HG02884 (cell line): ENCODE data around the gene BGLAP.

Source experiments
- ATAC-seq: cut with Tn5 transposase; IDR thresholded peaks from one replicate; pipeline ENCODE4 v1.9.1; 2021; ENCODE audit warnings: mild to moderate bottlenecking, moderate library complexity; ENCODE audit not compliant: unreplicated experiment

Gene BGLAP

DNA sequence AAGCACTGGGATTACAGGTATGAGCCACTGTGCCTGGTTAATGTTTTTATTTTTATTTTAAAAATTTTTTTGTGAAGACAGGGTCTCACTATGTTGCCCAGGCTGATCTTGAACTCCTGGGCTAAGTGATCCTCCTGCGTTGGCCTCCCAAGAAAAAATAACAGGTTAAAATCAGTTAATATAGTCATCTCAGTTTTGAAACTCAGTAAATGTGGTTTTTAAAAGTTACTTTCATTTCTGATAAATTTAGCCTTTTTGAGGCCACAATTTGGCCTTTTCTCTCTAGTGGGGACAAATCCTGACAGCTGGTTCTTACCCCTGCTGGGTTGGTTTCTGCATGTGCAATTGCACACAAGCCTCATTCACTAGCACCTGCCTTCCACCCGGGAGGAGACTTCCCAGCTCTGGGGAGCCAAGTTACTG lies 15.9 kb upstream of the BGLAP start:
- peak; percentile 66 for ATAC-seq

DNA sequence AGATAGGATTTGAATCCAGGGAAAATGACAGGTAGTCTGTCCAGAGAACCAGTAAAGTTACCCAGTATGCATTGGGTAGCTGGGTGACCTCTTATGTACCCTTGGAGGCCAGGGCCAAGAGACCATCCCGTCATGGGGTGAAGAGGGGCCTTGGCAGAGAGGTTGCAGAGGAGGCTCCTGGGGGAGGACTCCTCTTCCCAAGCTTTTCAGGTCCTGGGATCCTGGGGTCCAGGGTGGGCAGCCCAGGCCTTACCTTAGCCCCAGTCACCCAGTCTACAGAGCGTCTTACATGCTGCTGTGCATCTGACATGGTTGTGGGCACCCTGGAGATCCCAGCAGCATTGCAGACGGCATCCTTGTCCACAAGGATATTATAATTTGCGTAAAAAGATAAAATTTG lies 15.2 kb upstream of the BGLAP start:
- ATAC-seq: no peak

DNA sequence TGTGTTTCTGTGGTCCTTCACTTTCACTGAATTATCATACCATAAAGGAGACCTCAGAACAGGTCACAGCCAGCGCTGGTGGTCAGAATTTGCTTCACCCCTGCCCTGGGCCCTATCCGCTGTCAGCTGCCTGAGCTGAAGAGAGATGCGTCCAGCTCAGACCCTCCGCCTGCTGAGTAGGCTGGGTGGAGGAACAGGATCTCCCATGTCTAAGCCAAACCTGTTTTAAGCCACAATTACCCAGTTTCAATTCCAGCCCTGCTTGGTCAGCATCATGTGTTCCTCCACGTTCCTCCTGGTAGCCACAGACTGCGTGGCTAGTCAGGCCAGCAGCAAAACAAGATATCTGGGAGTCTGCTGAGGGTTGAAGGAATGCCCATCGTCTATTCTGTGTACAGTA lies 13.5 kb upstream of the BGLAP start:
- ATAC-seq: no peak

DNA sequence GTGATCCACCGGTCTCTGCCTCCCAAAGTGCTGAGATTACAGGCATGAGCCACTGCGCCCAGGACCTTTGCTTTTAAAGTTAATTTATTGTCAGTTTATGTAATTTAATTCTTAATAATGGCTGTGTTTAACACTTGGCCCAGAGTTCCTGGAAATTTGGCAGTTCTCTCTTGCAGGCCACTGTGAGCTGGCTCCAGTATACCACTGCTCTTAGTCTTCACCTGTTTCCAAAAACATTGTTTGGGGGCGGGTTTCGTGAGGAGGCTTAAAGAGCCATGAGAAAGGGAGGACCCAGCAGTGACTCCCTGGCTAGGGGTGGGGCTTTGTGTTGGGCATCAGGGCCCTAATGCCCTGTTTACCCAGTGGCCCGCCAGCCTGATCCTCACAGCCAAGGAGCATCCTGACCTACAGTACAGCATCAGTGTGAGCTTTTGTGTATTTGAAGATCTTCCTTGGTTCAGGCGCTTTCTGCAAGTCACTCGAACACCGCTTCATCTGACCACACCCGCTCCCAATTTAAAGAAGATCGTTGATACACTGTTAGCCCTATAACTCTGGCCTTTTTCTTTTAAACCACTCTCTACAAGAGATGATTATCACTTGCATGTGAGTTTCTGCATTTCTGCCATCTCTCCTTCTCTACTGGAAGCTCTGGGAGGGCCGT lies 12.0 kb upstream of the BGLAP start:
- no peak for ATAC-seq

DNA sequence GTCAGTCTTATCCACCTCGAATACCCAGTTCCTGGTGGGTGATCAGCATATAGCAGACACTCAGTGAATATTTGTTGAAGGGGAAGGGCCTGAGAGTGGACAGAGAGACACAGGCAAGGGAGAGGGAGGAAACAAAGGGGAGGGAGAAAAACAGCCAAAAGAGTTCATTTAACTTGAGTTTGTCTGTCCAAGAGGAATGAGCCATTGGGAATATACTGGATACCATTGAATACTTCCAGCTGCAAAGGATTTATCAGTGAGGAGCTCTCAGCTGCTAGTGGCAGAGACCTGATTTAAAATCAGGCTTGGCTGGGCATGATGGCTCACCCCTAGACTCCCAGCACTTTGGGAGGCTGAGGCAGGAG lies 11.5 kb upstream of the BGLAP start:
- ATAC-seq: no peak

DNA sequence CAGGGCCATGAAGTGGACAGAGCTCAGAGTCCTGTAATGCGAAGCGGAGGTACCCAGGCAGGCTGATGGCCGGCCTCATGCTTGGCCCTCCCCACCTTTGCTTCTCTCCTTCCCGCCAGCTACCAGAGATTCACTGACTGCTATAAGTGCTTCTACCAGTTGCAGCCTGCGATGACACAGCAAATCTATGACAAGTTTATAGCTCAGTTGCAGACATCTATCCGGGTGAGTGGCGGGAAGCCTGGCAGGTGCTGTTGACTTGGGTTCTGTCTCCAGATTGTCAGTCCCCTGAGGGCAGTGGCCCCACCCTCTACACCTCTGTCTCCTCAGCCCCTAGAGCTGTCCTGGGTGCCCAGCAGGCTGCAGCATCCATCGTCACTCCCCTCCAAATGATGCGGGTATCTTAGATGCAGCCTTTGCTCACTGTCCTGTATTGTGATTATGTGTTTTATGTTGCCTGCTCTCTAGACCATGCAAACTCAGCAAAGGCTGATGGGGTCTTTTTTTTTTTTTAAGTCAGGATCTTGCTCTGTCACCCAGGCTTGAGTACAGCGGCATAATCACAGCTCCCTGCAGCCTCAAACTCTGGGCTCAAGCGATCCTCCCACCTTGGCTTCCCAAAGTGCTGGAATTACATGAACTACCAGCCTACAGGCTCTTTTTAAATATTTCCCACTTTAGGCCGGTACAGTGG lies 9.6 kb upstream of the BGLAP start:
- no peak for ATAC-seq

DNA sequence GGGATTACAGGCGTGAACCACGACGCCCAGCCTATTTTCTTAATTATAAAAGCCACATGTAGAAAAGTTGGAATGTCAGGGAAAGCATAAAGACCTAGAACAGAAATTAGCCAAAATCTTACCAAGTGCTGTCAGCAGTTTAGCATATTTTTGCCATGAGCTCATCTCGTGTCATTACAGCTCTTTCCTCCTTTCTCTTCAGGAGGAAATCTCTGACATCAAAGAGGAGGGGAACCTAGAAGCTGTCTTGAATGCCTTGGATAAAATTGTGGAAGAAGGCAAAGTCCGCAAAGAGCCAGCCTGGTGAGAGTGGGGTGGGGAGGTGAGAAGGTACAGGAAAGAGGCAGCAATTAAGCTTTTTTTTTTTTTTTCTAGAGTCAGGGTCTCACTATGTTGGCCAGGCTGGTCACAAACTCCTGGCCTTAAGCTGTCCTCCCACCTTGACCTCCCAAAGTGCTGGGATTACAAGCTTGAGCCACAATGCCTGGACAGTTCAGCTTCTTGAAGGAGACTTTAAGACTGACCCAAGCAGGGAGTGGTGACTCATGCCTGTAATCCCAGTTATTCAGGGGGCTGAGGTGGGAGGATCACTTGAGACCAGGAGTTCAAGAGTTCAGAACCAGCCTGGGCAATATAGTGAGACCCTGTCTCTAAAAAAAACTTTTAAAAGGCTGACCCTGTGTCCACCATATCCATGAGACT lies 8.4 kb upstream of the BGLAP start:
- no peak for ATAC-seq

DNA sequence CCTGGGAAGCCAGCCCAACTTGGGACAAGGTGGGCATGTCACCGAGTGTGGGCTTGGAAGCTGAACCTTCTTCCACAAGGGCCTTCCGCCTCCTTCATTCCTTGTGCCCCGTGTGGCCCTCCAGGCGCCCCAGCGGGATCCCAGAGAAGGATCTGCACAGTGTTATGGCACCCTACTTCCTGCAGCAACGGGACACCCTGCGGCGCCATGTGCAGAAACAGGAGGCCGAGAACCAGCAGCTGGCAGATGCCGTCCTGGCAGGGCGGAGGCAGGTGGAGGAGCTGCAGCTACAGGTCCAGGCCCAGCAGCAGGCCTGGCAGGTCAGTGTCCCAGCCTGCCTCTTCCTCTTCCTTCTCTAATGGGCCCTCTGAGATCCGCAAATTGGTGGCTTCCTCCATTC lies 5.8 kb upstream of the BGLAP start:
- ATAC-seq: no peak

DNA sequence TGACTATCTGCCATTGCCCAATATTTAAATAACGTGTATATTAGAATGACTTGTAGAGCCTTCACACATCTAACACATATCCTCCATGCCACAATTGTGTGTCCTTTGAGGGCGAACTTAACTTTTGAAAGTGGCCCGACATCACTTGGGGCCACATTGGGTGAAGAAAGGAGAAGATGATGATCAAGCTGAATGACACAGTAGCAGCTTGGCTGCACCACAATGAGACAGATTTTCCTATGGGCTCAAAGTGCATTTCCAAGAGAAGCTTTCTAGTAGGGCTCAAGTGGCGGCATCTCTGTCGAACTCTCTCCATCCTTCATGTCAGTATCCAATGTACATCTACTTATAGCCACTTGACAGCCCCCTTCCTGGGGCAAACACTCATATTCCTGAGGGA lies 3.7 kb upstream of the BGLAP start:
- ATAC-seq: no peak

DNA sequence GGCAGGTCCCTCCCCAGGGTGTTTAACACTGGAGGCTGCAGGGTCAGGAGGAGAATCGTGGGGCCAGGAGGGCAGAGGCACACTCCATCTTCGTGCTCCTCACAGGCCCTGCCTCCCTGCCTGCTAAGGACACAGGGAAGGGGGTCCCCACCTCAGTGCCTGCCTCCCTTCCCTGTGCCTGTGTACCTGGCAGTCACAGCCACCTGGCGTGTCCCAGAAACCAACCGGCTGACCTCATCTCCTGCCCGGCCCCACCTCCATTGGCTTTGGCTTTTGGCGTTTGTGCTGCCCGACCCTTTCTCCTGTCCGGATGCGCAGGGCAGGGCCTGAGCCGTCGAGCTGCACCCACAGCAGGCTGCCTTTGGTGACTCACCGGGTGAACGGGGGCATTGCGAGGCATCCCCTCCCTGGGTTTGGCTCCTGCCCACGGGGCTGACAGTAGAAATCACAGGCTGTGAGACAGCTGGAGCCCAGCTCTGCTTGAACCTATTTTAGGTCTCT lies 623 bp upstream of the BGLAP start:
- no peak for ATAC-seq

DNA sequence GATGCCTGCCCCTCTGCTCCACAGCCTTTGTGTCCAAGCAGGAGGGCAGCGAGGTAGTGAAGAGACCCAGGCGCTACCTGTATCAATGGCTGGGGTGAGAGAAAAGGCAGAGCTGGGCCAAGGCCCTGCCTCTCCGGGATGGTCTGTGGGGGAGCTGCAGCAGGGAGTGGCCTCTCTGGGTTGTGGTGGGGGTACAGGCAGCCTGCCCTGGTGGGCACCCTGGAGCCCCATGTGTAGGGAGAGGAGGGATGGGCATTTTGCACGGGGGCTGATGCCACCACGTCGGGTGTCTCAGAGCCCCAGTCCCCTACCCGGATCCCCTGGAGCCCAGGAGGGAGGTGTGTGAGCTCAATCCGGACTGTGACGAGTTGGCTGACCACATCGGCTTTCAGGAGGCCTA lies 754 bp downstream of the BGLAP start:
- ATAC-seq: no peak

DNA sequence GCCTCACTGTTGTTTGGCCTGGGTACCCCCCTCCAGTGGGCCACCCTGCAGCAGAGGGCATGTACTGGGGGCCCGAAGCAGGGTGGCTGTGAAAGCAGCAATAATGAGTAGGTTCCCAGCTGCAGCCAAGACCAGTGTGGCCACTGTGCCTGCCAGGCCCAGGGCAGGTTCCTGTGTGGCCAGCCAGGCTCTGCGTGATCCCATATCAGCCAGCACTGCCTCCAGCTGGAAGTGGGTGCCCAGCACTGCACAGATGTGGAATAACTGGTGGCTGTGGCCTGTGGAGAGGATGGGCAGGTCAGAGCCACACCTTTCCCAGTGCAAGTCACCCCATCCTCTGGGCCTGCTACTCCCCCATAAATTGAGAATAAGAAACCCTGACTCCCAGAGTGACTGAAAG lies 2.1 kb downstream of the BGLAP start:
- no peak for ATAC-seq

DNA sequence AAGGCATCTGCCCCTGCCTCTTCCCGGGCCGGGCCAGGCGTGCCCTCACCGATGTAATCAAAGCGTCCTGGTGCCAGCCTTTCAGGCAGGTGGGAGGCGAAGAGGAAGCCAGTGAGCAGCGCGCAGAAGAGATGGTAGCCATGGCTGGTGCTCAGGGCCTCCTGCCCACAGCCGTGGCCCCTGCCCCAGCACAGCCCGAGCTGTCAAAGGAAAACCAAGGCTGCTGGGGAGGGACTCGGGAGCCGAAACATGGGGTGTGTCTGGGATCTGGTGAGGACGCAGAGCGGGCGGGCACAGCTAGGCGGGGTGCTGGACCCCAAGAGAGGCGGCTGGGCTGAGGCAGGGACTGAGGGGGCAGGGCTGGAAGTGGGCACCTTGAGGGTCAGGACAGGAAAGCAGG lies 2.7 kb downstream of the BGLAP start:
- ATAC-seq: no peak

DNA sequence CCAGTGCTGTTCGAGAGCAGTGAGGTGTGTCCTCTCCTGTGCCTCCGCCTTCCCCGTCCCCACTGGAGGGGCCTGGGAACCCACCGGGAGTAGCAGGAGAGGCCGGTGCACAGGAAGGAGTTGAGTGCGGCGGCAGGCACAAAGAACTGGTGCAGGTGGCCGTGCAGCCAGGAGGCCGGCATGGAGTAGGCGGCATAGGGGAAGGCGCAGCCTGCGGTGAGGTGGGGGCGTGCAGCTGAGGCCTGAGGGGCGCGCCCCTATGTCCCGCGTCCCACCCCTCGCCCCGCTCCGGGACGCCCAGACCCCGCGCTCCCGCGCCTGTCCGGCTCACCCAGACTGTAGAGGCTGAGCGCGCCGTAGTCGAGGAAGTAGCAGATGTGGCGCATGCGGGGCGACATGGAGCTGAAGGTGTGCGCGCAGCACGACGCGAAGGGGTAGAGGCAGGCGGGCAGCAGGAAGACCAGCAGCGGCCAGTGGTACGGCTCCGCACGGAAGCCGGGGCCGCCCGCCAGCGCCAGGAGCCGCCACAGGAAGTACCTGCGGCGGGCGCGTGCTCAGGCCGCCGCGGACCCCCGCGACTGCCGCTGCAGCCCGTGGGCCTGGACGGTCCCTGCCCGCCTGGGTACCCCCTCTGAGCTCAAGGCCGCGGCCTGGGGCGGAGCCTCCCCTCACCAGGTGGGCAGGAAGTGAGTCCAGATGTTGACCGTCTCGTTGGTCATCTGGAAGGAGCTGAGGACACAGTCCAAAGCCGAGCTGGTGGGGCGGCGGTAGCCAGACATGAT lies 3.7 kb downstream of the BGLAP start:
- ATAC-seq: no peak

DNA sequence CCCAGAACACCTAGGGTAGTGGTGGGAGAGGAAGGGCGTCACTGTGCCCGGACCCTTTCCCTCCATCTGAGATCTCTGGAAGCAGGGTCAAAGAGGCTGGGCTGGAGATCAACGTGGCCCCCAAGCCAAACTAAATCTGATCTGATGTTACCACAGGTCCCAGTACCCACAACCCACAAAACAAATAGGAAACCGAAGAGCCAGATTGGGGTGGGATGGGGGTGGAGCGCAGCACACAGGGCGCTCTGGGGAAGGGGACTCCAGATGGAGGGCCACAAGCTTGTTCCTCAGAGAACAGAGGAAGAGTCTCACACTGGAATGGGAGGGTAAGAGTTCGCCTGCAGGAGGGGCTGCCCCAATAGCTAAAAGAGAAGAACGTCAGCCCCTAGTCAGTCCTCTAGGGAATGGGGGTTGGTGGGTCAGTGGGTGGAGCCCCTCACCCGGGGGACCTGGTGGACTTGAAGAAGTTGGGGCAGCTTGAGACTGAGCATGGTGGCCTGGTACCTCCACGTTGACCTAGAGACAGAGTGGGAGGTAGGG lies 4.3 kb downstream of the BGLAP start:
- ATAC-seq: no peak

DNA sequence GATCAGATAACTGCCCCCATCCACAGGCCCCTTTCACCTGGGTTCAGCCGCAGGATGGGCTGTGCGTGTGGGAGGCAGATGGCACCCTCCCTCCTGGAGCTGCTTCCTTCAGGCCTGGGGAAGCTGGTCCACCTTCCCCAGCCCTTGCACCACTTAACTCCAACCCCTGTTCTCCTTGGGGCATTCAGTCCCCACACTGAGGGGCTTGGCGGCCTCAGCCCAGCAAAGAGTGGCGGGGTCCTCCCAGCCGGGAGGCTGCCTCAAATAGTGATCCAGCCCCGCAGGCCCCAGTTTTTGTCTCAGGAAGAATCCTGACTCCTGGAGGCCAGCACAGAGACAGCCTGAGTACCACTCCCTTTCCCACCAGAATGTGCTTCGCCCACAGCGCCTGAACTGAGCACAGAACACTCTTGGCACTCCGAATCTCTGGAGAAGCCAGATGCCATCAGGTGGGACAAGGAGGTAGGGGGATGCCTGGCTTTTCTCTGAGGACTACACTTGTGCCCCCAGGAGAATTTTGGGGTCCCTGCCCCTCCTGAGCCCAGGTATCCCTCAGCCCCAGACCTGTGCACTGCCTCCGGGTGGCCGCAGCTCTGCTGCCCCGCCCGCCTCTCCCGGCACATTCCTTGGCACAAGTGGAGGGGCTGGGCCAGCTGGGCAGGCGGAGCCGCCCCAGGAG lies 4.9 kb downstream of the BGLAP start:
- ATAC-seq: no peak

DNA sequence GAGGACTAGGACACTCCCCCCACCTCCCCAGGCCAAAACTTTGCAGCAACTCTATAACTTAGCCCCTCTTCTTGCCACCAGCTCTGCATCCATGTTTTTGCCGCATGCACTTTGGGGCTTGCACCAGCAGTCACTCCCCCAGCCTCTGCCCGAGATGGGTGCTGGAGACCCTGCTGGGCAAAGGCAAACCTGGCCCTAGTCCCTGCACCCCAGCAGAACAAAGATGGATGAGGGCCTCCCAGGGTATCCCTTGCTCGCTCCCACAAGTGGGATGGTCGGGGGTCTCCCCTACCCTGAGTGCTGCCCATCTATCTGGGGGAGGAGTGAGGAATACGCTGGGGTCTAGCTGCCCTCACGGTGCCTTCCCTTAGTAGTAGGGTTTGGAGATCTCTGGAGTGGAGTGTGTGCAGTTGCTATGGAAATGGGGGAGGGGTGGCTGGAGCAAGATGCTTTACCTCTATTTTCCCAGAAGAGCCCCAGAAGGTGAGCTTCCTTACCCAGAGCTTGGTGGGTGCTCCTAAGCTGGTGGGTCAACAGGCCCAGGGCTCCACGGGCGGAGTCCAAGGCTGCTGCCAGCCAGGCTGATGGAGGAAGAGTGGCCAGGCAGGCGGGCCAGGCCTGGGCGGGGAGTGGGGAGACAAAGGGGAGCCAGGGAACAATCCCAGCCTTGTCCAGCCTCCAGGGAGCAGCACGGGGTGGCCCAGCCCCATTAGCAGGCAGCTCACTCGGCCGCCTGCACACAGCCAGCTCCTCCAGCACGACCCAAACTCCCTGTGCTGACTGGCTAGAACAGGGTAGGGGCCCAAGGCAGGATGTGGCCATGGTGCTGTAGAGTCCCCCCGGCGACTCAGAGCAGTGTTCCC lies 5.7 kb downstream of the BGLAP start, which contains the start of gene PAQR6:
TSS of gene PAQR6 (minus strand) at position 597 of the 863 bp plus-strand sequence. CDS start 1,325 bp downstream, outside the sequence.
- ATAC-seq: no peak

DNA sequence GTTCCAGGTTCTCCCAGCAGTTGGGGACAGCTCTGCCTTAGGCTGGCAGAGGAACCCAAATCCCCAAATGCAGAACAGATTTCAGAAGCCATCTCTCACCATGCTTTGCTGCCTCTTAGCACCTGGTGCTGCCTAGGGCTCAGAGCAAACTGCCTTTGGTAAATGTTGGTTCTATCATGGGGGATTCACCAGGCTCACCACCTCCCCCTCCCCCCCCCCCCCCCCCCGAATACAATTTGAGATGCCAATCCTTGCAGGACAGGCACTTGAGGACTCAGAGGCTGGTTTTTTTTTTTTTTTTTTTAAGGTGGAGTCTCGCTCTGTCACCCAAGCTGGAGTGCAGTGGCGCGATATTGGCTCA lies 6.3 kb downstream of the BGLAP start:
- no peak for ATAC-seq

DNA sequence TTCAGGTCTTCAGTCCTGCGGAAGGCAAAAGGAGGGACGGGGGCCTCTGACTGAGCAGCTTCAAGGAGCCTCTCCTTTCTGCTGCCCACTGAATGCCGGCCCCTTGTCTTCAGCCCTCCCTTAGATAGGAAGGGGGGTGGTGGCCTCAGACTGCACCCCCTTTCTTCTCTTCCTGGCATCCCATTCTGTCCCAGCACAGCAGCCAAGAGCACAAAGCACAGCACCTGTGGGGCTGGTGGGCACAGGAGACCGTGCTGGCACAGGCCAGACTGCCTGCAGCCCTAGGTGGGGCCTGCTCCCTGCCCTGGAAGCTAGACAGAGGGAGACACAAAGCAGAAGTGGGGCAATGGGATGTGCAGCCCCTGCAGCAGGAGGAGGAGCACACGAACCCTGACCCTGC lies 7.6 kb downstream of the BGLAP start:
- ATAC-seq: no peak

DNA sequence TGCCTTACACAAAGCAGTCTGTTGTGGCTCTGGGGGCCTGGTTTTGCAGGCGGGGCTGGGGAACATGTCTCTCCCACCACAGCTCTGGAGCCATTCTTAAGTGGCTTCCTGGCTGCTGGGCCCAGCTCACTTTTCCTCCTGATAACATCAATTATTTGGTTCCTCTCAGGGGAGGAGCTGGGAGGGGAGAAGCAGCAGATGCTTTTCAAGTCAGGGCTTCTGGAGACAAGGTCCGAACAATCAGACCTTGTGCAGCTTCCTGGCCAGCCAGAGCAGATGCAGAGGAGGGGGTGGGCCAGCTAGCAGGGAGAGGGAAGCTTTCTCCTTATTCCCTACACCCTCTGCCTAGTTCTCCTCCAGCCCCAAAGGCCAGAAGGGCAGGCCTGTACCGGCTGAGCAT lies 9.5 kb downstream of the BGLAP start:
- ATAC-seq: no peak
